T-helper 1 cell treated with Interleukin-12 subunit alpha and Interleukin-12 subunit beta and Interleukin-4 antibody, amounts not matched to agents 30 μg/mL and 1 μg/mL, for 36 hours (primary cell): ENCODE measurements around the gene RAB5A.
A peak's percentile ranks its signal among the peaks of the same experiment; 100 is the strongest.
"Not testable (repeated sequence)": the region's sequence is repeated elsewhere in the genome, so short reads cannot be mapped to it uniquely, and the experiment has no call there.

Experiments used
- H3K27ac Mint-ChIP-seq: one replicate; pipeline ENCODE4 v1.8.0; 2021; ENCODE audit warnings: mild to moderate bottlenecking, mixed read lengths
- H3K27me3 Mint-ChIP-seq: one replicate; pipeline ENCODE4 v1.8.0; 2021; ENCODE audit warnings: low read depth, mixed read lengths
- H3K36me3 Mint-ChIP-seq: one replicate; pipeline ENCODE4 v1.8.0; 2021; ENCODE audit warnings: low read depth, mixed read lengths
- H3K4me1 Mint-ChIP-seq: one replicate; pipeline ENCODE4 v1.8.0; 2021; ENCODE audit warnings: low read depth, mixed read lengths
- H3K4me3 Mint-ChIP-seq: one replicate; pipeline ENCODE4 v1.8.0; 2021; ENCODE audit warnings: mild to moderate bottlenecking, moderate library complexity, mixed read lengths
- H3K9me3 Mint-ChIP-seq: one replicate; pipeline ENCODE4 v1.8.0; 2021; ENCODE audit warnings: mixed read lengths

Gene RAB5A

GRCh38 chr3:19937459-19938294 is 9.2 kb upstream of the RAB5A start:
- Mint-ChIP-seq H3K36me3 (no peaks in the 10 kb centered on the region), H3K4me3 (no peak overlapping the region), H3K4me1 (peaks cover 15% of the 10 kb centered on the region), H3K9me3 (no peaks in the 10 kb centered on the region), H3K27ac (peak overlapping the region; percentile 17), H3K27me3 (peaks cover 13% of the 10 kb centered on the region)

GRCh38 chr3:19938295-19938627 is 8.6 kb upstream of the RAB5A start:
- Mint-ChIP-seq H3K4me1 (peaks cover 13% of the 10 kb centered on the region), H3K9me3 (no peaks in the 10 kb centered on the region), H3K4me3 (no peak overlapping the region), H3K27me3 (peaks cover 10% of the 10 kb centered on the region), H3K36me3 (no peaks in the 10 kb centered on the region), H3K27ac (no peak overlapping the region)

GRCh38 chr3:19940643-19941042 is 6.3 kb upstream of the RAB5A start:
- Mint-ChIP-seq H3K36me3 (no peaks in the 10 kb centered on the region), H3K27ac (no peak overlapping the region), H3K4me3 (no peak overlapping the region), H3K27me3 (peaks cover 6% of the 10 kb centered on the region), H3K4me1 (peaks cover 8% of the 10 kb centered on the region), H3K9me3 (no peaks in the 10 kb centered on the region)

GRCh38 chr3:19945534-19945933 is 1.4 kb upstream of the RAB5A start:
- peaks cover 17% of the 10 kb centered on the region for H3K36me3 Mint-ChIP-seq
- H3K9me3 Mint-ChIP-seq, result no peaks in the 10 kb centered on the region
- H3K4me1 Mint-ChIP-seq, result peaks cover 30% of the 10 kb centered on the region
- peaks cover 4% of the 10 kb centered on the region for H3K27me3 Mint-ChIP-seq
- H3K4me3 Mint-ChIP-seq, result peak overlapping the region; percentile 40
- no peak overlapping the region for H3K27ac Mint-ChIP-seq

GRCh38 chr3:19945969-19946831 is 697 bp upstream of the RAB5A start:
- peaks cover 35% of the 10 kb centered on the region for H3K4me1 Mint-ChIP-seq
- peak overlapping the region; percentile 97 for H3K4me3 Mint-ChIP-seq
- peak overlapping the region; percentile 99 for H3K27ac Mint-ChIP-seq
- H3K9me3 Mint-ChIP-seq, result no peaks in the 10 kb centered on the region
- peaks cover 20% of the 10 kb centered on the region for H3K36me3 Mint-ChIP-seq
- H3K27me3 Mint-ChIP-seq, result peaks cover 3% of the 10 kb centered on the region

GRCh38 chr3:19947549-19948225 is 790 bp downstream of the RAB5A start:
- Mint-ChIP-seq H3K27ac (peak overlapping the region; percentile 99), H3K36me3 (peaks cover 24% of the 10 kb centered on the region), H3K4me3 (peak overlapping the region; percentile 97), H3K27me3 (peaks cover 3% of the 10 kb centered on the region), H3K4me1 (peaks cover 39% of the 10 kb centered on the region), H3K9me3 (no peaks in the 10 kb centered on the region)

GRCh38 chr3:19948226-19948591 is 1.3 kb downstream of the RAB5A start:
- Mint-ChIP-seq H3K4me3 (peak overlapping the region; percentile 97), H3K27me3 (peaks cover 3% of the 10 kb centered on the region), H3K27ac (peak overlapping the region; percentile 99), H3K9me3 (no peaks in the 10 kb centered on the region), H3K36me3 (peaks cover 24% of the 10 kb centered on the region), H3K4me1 (peaks cover 41% of the 10 kb centered on the region)

GRCh38 chr3:19950316-19950715 is 3.4 kb downstream of the RAB5A start:
- Mint-ChIP-seq H3K36me3 (peaks cover 28% of the 10 kb centered on the region), H3K9me3 (no peaks in the 10 kb centered on the region), H3K4me1 (peaks cover 39% of the 10 kb centered on the region), H3K27ac (no peak overlapping the region), H3K4me3 (no peak overlapping the region), H3K27me3 (no peaks in the 10 kb centered on the region)

- H3K4me1 Mint-ChIP-seq, result peaks cover 27% of the 10 kb centered on the region
- no peaks in the 10 kb centered on the region for H3K9me3 Mint-ChIP-seq
- no peak overlapping the region for H3K4me3 Mint-ChIP-seq
- no peak overlapping the region for H3K27ac Mint-ChIP-seq
- H3K36me3 Mint-ChIP-seq, result peaks cover 27% of the 10 kb centered on the region
- no peaks in the 10 kb centered on the region for H3K27me3 Mint-ChIP-seq
These were observed 7.8 kb downstream of the RAB5A start for GRCh38 chr3:19954676-19955075.

- peaks cover 26% of the 10 kb centered on the region for H3K4me1 Mint-ChIP-seq
- H3K36me3 Mint-ChIP-seq, result peaks cover 29% of the 10 kb centered on the region
- H3K9me3 Mint-ChIP-seq, H3K27ac Mint-ChIP-seq, H3K27me3 Mint-ChIP-seq, H3K4me3 Mint-ChIP-seq: not testable (repeated sequence)
These were observed 10.5 kb downstream of the RAB5A start for GRCh38 chr3:19957354-19957753.

GRCh38 chr3:19959505-19959904 is 12.6 kb downstream of the RAB5A start:
- Mint-ChIP-seq H3K27me3 (no peaks in the 10 kb centered on the region), H3K36me3 (peaks cover 28% of the 10 kb centered on the region), H3K4me3 (no peak overlapping the region), H3K9me3 (no peaks in the 10 kb centered on the region), H3K27ac (no peak overlapping the region), H3K4me1 (peaks cover 25% of the 10 kb centered on the region)

- H3K4me3 Mint-ChIP-seq, result no peak overlapping the region
- H3K36me3 Mint-ChIP-seq, result peaks cover 25% of the 10 kb centered on the region
- no peaks in the 10 kb centered on the region for H3K9me3 Mint-ChIP-seq
- H3K27ac Mint-ChIP-seq, result no peak overlapping the region
- peaks cover 25% of the 10 kb centered on the region for H3K4me1 Mint-ChIP-seq
- no peaks in the 10 kb centered on the region for H3K27me3 Mint-ChIP-seq
These were observed 13.8 kb downstream of the RAB5A start for GRCh38 chr3:19960696-19961095.

- Mint-ChIP-seq H3K36me3 (peaks cover 24% of the 10 kb centered on the region), H3K27me3 (no peaks in the 10 kb centered on the region), H3K27ac (no peak overlapping the region), H3K9me3 (no peaks in the 10 kb centered on the region), H3K4me1 (peaks cover 21% of the 10 kb centered on the region), H3K4me3 (no peak overlapping the region)
These were observed 15.1 kb downstream of the RAB5A start for GRCh38 chr3:19961960-19962359.

GRCh38 chr3:19967208-19967607 is 20.3 kb downstream of the RAB5A start:
- Mint-ChIP-seq H3K36me3 (peaks cover 27% of the 10 kb centered on the region), H3K27me3 (no peaks in the 10 kb centered on the region), H3K4me1 (peaks cover 7% of the 10 kb centered on the region), H3K4me3 (no peak overlapping the region), H3K27ac (no peak overlapping the region), H3K9me3 (no peaks in the 10 kb centered on the region)
